Keratinocyte (primary cell): ENCODE measurements around the gene CD59. TPM values are rescaled to one million over a fixed set of nuclear protein-coding genes. Genes with fewer than 3 reads are reported as not detected.
A peak's percentile ranks its signal among the peaks of the same experiment; 100 is the strongest.

Experiments used
- DNase-seq: peaks from one replicate; pipeline ENCODE4 v3.0.0-alpha.2; 2011; ENCODE audit warnings: low read depth, missing footprints, low spot score
- FAIRE-seq: peaks from 2 replicates; lab custom pipeline; 2011; peaks lifted over from hg19 to GRCh38; lab: Jason Lieb, UNC
- H2AFZ ChIP-seq: 2 replicates; pipeline ENCODE4 v1.6.0; 2012; ENCODE audit warnings: low read length, control low read depth, inconsistent platforms; ENCODE audit not compliant: control insufficient read depth
- H3K27ac ChIP-seq: 2 replicates; pipeline ENCODE4 v1.5.1; 2011; ENCODE audit warnings: low read length; ENCODE audit not compliant: control insufficient read depth, insufficient read depth
- H3K27me3 ChIP-seq: 3 replicates; pipeline ENCODE4 v1.6.0; 2011; ENCODE audit warnings: low read length; ENCODE audit not compliant: control insufficient read depth, insufficient read depth; ENCODE audit errors: extremely low read depth
- H3K36me3 ChIP-seq, 2 experiments: 2 replicates in 1 of 2; 3 replicates in 1 of 2; pipeline ENCODE4 v1.5.1; 2011; ENCODE audit warnings: low read length in 2 of 2, mild to moderate bottlenecking in 1 of 2; ENCODE audit not compliant: control insufficient read depth in 2 of 2, insufficient read depth in 2 of 2; ENCODE audit errors: extremely low read depth in 1 of 2
- H3K4me1 ChIP-seq: 3 replicates; pipeline ENCODE4 v1.5.1; 2011; ENCODE audit warnings: low read length; ENCODE audit not compliant: control insufficient read depth, insufficient read depth; ENCODE audit errors: extremely low read depth
- H3K4me2 ChIP-seq: 3 replicates; pipeline ENCODE4 v1.6.0; 2011; ENCODE audit warnings: low read depth, low read length; ENCODE audit not compliant: control insufficient read depth, insufficient read depth; ENCODE audit errors: extremely low read depth
- H3K4me3 ChIP-seq, 3 experiments: fragments of 200-600 bp in 1 of 3; sonication (generic) in 1 of 3; 2 replicates in 2 of 3; 3 replicates in 1 of 3; pipeline ENCODE4 v1.5.1; 2011 to 2016; ENCODE audit warnings: low read length in 3 of 3, mild to moderate bottlenecking in 3 of 3, control low read depth in 2 of 3, inconsistent platforms in 1 of 3, low read depth in 1 of 3, mixed read lengths in 1 of 3, mixed run types in 1 of 3, moderate library complexity in 1 of 3; ENCODE audit not compliant: control insufficient read depth in 2 of 3, insufficient read depth in 2 of 3; ENCODE audit errors: extremely low read depth in 1 of 3
- H3K79me2 ChIP-seq: 2 replicates; pipeline ENCODE4 v1.6.0; 2012; ENCODE audit warnings: low read length; ENCODE audit not compliant: control insufficient read depth, insufficient read depth
- H3K9ac ChIP-seq: 3 replicates; pipeline ENCODE4 v1.6.0; 2011; ENCODE audit warnings: low read length; ENCODE audit not compliant: control insufficient read depth, insufficient read depth; ENCODE audit errors: extremely low read depth
- H3K9me1 ChIP-seq: 3 replicates; pipeline ENCODE4 v1.6.0; 2011; ENCODE audit warnings: low read length; ENCODE audit not compliant: control insufficient read depth, insufficient read depth; ENCODE audit errors: extremely low read depth
- H3K9me3 ChIP-seq: 2 replicates; pipeline ENCODE4 v1.5.1; 2012; ENCODE audit warnings: low read depth, low read length; ENCODE audit not compliant: control insufficient read depth
- H4K20me1 ChIP-seq: 3 replicates; pipeline ENCODE4 v1.6.0; 2011; ENCODE audit warnings: low read length; ENCODE audit not compliant: control insufficient read depth, insufficient read depth; ENCODE audit errors: extremely low read depth
- EZH2 ChIP-seq: IDR thresholded peaks from one replicate; pipeline ENCODE4 v1.6.1; 2012; ENCODE audit warnings: inconsistent platforms, mild to moderate bottlenecking, low read length, moderate library complexity
- dilution Hi-C: fragments of 300-500 bp; cut with MboI; formaldehyde crosslinking; loops from one replicate; pipeline ENCODE4 v1.7.0; 2020; ENCODE audit warnings: low sequenced_read_pairs; ENCODE audit not compliant: extremely low pct_ligation_motif_present
- polyA plus RNA-seq, 5 experiments: library from polyadenylated mRNA; depleted of rRNA in 3 of 5; stranded (reverse) in 3 of 5; stranded (forward) in 1 of 5; unstranded in 1 of 5; fragments of >200 nt; gene quantifications; 1 replicate in 1 of 5; 2 replicates in 3 of 5; 3 replicates in 1 of 5; pipeline versions ENCODE4 v1.2.1 to v1.2.3, GENCODE V29; 2011 to 2012; ENCODE audit warnings: missing spikeins in 2 of 5, low read depth in 1 of 5, low replicate concordance in 1 of 5
- TF ChIP-seq, protein P1 (sequence below), 3 experiments: IDR thresholded peaks in 1 of 3; conservative IDR thresholded peaks in 1 of 3; optimal IDR thresholded peaks in 1 of 3; 2 replicates in 2 of 3; 3 replicates in 1 of 3; pipeline versions ENCODE3 to v1.5.1; 2011; ENCODE audit warnings: low read length in 3 of 3, mild to moderate bottlenecking in 3 of 3, moderate library complexity in 2 of 3, control low read depth in 1 of 3, inconsistent platforms in 1 of 3; ENCODE audit not compliant: insufficient read depth in 2 of 3; ENCODE audit errors: extremely low read depth in 1 of 3

Gene CD59
- polyA plus RNA-seq, 1 donor (not counting 4 experiments of a cell fraction or from before 2014, with no cell fraction given), result 1,349 TPM

DNA sequence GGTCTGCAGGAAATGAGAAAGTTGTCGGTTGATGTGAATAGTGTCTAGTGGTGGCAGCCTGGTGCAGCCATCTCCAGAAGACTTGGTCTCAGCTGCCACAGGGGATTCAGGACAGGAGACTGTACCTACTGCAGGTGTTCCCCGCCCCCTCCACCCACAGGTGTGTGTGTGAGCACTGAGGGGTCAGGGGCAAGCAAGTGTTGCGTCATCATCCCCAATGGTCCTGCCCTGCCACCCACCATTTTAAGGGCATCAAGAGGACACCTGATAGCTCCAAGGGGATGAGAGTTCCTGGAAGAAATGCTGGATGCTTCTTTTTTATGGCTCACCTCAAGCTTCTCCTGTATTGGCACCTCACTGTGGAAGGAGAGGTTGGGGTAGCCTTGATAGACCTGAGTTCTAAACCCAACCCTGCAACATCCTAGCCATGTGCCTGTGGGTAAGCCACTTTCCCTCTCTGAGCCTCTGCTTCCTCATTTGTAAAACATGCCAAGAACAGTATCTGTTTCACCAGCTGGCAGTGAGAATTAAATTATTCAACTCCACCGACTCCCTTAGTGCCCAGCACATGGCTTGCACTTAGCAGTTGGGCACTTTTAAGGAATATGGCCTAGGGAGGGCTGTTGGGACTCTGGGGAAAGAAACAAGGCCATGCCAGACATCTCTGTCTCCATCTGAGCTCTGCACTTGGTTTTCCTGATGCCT lies 41.7 kb downstream of the CD59 start:
- Histone ChIP-seq H4K20me1 (no peaks in the 10 kb centered on the region), H3K4me2 (no peak overlapping the region), H3K4me3 (no peak overlapping the region), H3K79me2 (no peaks in the 10 kb centered on the region), H3K9me1 (no peaks in the 10 kb centered on the region), H3K9me3 (no peaks in the 10 kb centered on the region), H3K9ac (no peak overlapping the region), H3K27ac (no peak overlapping the region), H2AFZ (no peak overlapping the region), H3K4me1 (peaks cover 75% of the 10 kb centered on the region), H3K36me3 (peaks cover 0 to 2% of the 10 kb centered on the region in 2 experiments), H3K27me3 (no peaks in the 10 kb centered on the region)
- TF ChIP-seq, protein P1, sequence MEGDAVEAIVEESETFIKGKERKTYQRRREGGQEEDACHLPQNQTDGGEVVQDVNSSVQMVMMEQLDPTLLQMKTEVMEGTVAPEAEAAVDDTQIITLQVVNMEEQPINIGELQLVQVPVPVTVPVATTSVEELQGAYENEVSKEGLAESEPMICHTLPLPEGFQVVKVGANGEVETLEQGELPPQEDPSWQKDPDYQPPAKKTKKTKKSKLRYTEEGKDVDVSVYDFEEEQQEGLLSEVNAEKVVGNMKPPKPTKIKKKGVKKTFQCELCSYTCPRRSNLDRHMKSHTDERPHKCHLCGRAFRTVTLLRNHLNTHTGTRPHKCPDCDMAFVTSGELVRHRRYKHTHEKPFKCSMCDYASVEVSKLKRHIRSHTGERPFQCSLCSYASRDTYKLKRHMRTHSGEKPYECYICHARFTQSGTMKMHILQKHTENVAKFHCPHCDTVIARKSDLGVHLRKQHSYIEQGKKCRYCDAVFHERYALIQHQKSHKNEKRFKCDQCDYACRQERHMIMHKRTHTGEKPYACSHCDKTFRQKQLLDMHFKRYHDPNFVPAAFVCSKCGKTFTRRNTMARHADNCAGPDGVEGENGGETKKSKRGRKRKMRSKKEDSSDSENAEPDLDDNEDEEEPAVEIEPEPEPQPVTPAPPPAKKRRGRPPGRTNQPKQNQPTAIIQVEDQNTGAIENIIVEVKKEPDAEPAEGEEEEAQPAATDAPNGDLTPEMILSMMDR (optimal IDR thresholded peaks at IDR 0.05 in 1 of 3, IDR thresholded peaks at IDR 0.05 in 1 of 3, conservative IDR thresholded peaks at IDR 0.05 in 1 of 3; ENCODE audit: extremely low read depth in 1 of 3, insufficient read depth in 2 of 3, low read length in 3 of 3), result no peak
- no peak for TF ChIP-seq EZH2
- FAIRE-seq (no peak), DNase-seq (no peak)
- dilution Hi-C loops, result no loop called here

DNA sequence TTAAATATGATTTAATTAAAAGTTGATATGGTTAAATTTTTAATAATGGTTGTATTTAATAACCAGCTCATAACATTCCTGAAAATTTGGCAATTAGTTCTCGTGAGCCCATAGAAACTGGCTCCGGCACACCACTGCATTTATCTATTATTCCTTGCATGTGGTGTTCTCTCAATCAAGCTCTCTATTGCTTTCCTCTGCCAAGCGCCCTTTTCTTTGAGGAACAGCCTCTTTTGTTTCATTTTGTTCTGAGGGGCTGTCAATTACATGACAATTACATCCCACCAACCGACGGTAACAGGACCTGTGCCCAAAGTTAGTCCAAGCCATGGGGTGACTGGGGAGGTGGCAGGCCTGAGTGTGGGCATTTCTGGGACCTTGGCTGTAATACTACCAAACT lies 43.7 kb downstream of the CD59 start:
- Histone ChIP-seq H3K9me3 (no peaks in the 10 kb centered on the region), H3K36me3 (peaks cover 0 to 2% of the 10 kb centered on the region in 2 experiments), H3K4me2 (peak overlapping the region; percentile 50), H2AFZ (no peak overlapping the region), H3K4me3 (no peak overlapping the region), H3K9me1 (no peaks in the 10 kb centered on the region), H3K79me2 (no peaks in the 10 kb centered on the region), H3K4me1 (peaks cover 85% of the 10 kb centered on the region), H3K9ac (peak overlapping the region; percentile 79), H3K27ac (peak overlapping the region; percentile 99), H3K27me3 (no peaks in the 10 kb centered on the region), H4K20me1 (no peaks in the 10 kb centered on the region)
- dilution Hi-C loops, result no loop called here
- TF ChIP-seq EZH2, result no peak
- TF ChIP-seq, protein P1 (optimal IDR thresholded peaks at IDR 0.05 in 1 of 3, IDR thresholded peaks at IDR 0.05 in 1 of 3, conservative IDR thresholded peaks at IDR 0.05 in 1 of 3; ENCODE audit: extremely low read depth in 1 of 3, insufficient read depth in 2 of 3, low read length in 3 of 3), result no peak
- DNase-seq (no peak), FAIRE-seq (peak; percentile 48)
